Hepatocyte (in vitro differentiated cells): ENCODE measurements around the gene ABLIM1. TPM values are rescaled to one million over a fixed set of nuclear protein-coding genes. Genes with fewer than 3 reads are reported as not detected.

ENCODE experiments used
- DNase-seq: peaks from one replicate; pipeline ENCODE4 v3.0.0-alpha.2; 2016; ENCODE audit warnings: low spot score
- H2AFZ ChIP-seq: fragments of 200-600 bp; sonication (generic); 2 replicates; pipeline ENCODE4 v1.6.0; 2016; ENCODE audit warnings: antibody characterized with exemption, mild to moderate bottlenecking
- H3K27ac ChIP-seq: fragments of 200-600 bp; sonication (generic); 2 replicates; pipeline ENCODE4 v1.5.1; 2016; ENCODE audit warnings: mild to moderate bottlenecking
- H3K27me3 ChIP-seq: fragments of 200-600 bp; sonication (generic); 2 replicates; pipeline ENCODE4 v1.6.1; 2016
- H3K36me3 ChIP-seq: fragments of 200-600 bp; sonication (generic); replicated peaks from 2 replicates; pipeline ENCODE4 v1.5.1; 2016; ENCODE audit warnings: low read depth; ENCODE audit not compliant: insufficient read depth
- H3K4me1 ChIP-seq: fragments of 200-600 bp; sonication (generic); 2 replicates; pipeline ENCODE4 v1.5.1; 2016; ENCODE audit warnings: mild to moderate bottlenecking, moderate library complexity; ENCODE audit not compliant: insufficient read depth
- H3K4me2 ChIP-seq: fragments of 200-600 bp; sonication (generic); 2 replicates; pipeline ENCODE4 v1.6.0; 2016
- H3K4me3 ChIP-seq: fragments of 200-600 bp; sonication (generic); 2 replicates; pipeline ENCODE4 v1.5.1; 2016; ENCODE audit warnings: mild to moderate bottlenecking
- H3K79me2 ChIP-seq: fragments of 200-600 bp; sonication (generic); 2 replicates; pipeline ENCODE4 v1.6.0; 2017; ENCODE audit warnings: mild to moderate bottlenecking
- H3K9me2 ChIP-seq: fragments of 200-600 bp; sonication (generic); replicated peaks from 2 replicates; pipeline ENCODE4 v1.6.0; 2017; ENCODE audit warnings: mild to moderate bottlenecking; ENCODE audit not compliant: insufficient read depth
- H3K9me3 ChIP-seq: fragments of 200-600 bp; sonication (generic); 2 replicates; pipeline ENCODE4 v1.5.1; 2016; ENCODE audit warnings: low read depth, mild to moderate bottlenecking
- H4K20me1 ChIP-seq: fragments of 200-600 bp; sonication (generic); 2 replicates; pipeline ENCODE4 v1.6.0; 2016; ENCODE audit warnings: mild to moderate bottlenecking; ENCODE audit not compliant: insufficient read depth, poor library complexity, severe bottlenecking
- EZH2 ChIP-seq: fragments of 200-600 bp; sonication (generic); IDR thresholded peaks from 2 replicates; pipeline ENCODE4 v1.6.1; 2016; ENCODE audit warnings: antibody characterized with exemption, mild to moderate bottlenecking, borderline replicate concordance
- EZH2phosphoT487 ChIP-seq: fragments of 200-600 bp; sonication (generic); IDR thresholded peaks from one replicate; pipeline ENCODE4 v1.6.1; 2018; ENCODE audit warnings: antibody characterized with exemption, mild to moderate bottlenecking, low read depth, moderate library complexity; ENCODE audit not compliant: unreplicated experiment, severe bottlenecking
- WGBS: methylation state at CpG from one replicate; pipeline ENCODE4 v1.1.6; 2016; ENCODE audit warnings: low lambda C conversion rate; ENCODE audit errors: missing lambda C conversion rate; 5-methylcytosine and 5-hydroxymethylcytosine counted together
- polyA plus RNA-seq: library from polyadenylated mRNA; unstranded; fragments of >200 nt; fragmentation: Nextera tagmentation; extraction: Ambion mirVana; gene quantifications from 2 replicates; pipeline ENCODE4 v1.2.1, GENCODE V29; 2016
- total RNA-seq: library from RNA; depleted of rRNA; stranded (reverse); fragments of >200 nt; gene quantifications from 2 replicates; pipeline ENCODE4 v1.2.3, GENCODE V29; 2014
- TF ChIP-seq, protein P1 (sequence below): fragments of 200-600 bp; sonication (generic); IDR thresholded peaks from 2 replicates; pipeline ENCODE4 v1.5.1; 2016; ENCODE audit warnings: antibody characterized with exemption, mild to moderate bottlenecking; ENCODE audit not compliant: poor library complexity

Gene ABLIM1
- total and polyA plus RNA-seq, 2 experiments from 2014 or later, result 20.8 to 31.6 TPM

GRCh38 chr10:114500643-114501042 lies 157.4 kb downstream of the ABLIM1 start:
- Histone ChIP-seq H3K27me3 (no peaks in the 10 kb centered on the region), H4K20me1 (no peaks in the 10 kb centered on the region), H3K9me3 (no peaks in the 10 kb centered on the region), H3K36me3 (no peaks in the 10 kb centered on the region), H2AFZ (no peak overlapping the region), H3K4me2 (no peak overlapping the region), H3K79me2 (peaks cover 39% of the 10 kb centered on the region), H3K4me3 (no peak overlapping the region), H3K4me1 (peaks cover 18% of the 10 kb centered on the region), H3K27ac (peak overlapping the region; percentile 73), H3K9me2 (no peaks in the 10 kb centered on the region)
- TF ChIP-seq EZH2phosphoT487 (no peak), EZH2 (no peak)
- TF ChIP-seq, protein P1, sequence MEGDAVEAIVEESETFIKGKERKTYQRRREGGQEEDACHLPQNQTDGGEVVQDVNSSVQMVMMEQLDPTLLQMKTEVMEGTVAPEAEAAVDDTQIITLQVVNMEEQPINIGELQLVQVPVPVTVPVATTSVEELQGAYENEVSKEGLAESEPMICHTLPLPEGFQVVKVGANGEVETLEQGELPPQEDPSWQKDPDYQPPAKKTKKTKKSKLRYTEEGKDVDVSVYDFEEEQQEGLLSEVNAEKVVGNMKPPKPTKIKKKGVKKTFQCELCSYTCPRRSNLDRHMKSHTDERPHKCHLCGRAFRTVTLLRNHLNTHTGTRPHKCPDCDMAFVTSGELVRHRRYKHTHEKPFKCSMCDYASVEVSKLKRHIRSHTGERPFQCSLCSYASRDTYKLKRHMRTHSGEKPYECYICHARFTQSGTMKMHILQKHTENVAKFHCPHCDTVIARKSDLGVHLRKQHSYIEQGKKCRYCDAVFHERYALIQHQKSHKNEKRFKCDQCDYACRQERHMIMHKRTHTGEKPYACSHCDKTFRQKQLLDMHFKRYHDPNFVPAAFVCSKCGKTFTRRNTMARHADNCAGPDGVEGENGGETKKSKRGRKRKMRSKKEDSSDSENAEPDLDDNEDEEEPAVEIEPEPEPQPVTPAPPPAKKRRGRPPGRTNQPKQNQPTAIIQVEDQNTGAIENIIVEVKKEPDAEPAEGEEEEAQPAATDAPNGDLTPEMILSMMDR, result no peak
- no peak for DNase-seq
- WGBS, result 86% methylated on average over 1 of the region's 2 CpGs

DNA sequence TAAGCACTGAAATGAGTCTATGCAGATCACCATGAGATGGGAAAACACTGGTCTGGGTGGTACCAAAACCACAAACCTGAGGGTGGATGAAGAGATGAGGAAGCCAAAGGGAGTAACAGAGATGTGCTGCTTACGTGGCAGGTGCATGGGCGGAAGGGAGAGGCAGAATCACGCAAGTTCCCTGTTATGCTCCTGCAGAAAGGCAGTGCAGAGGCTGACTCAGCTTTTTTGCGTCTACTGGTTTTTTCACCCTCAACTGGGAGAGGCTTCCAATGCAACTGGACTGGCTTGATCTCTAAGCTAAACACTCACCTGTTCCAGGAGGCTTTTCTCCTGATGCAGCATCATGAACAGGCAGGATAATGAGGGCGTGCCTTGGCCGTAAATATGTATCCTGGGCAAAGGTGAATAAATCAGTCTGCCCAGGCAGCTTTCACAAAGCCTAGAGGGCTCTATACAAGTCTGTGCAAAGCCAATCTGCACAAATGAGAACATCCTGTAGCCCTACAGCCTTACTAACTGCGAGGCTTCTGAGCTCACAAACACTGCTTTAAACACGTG lies 158.4 kb downstream of the ABLIM1 start:
- H3K9me3 ChIP-seq, result no peaks in the 10 kb centered on the region
- peaks cover 47% of the 10 kb centered on the region for H3K79me2 ChIP-seq
- H4K20me1 ChIP-seq, result no peaks in the 10 kb centered on the region
- no peaks in the 10 kb centered on the region for H3K36me3 ChIP-seq
- no peaks in the 10 kb centered on the region for H3K9me2 ChIP-seq
- peaks cover 9% of the 10 kb centered on the region for H3K4me1 ChIP-seq
- TF ChIP-seq EZH2 (no peak), EZH2phosphoT487 (no peak)
- TF ChIP-seq, protein P1, result no peak
- DNase-seq, result peak; percentile 83
- H3K4me2 ChIP-seq, result peak overlapping the region; percentile 44
- no peak overlapping the region for H2AFZ ChIP-seq
- H3K27ac ChIP-seq, result peak overlapping the region; percentile 90
- 75% methylated on average over 8 of the region's 8 CpGs for WGBS
- H3K4me3 ChIP-seq, result no peak overlapping the region
- H3K27me3 ChIP-seq, result no peaks in the 10 kb centered on the region

GRCh38 chr10:114499116-114499515 lies 159.0 kb downstream of the ABLIM1 start:
- H3K9me3 ChIP-seq, result no peaks in the 10 kb centered on the region
- no peaks in the 10 kb centered on the region for H3K27me3 ChIP-seq
- H3K27ac ChIP-seq, result peak overlapping the region; percentile 90
- DNase-seq, result no peak
- no peaks in the 10 kb centered on the region for H4K20me1 ChIP-seq
- WGBS, result 96% methylated on average over 2 of the region's 2 CpGs
- peaks cover 53% of the 10 kb centered on the region for H3K79me2 ChIP-seq
- H3K36me3 ChIP-seq, result no peaks in the 10 kb centered on the region
- no peak overlapping the region for H3K4me3 ChIP-seq
- H3K4me1 ChIP-seq, result peaks cover 8% of the 10 kb centered on the region
- no peak for TF ChIP-seq EZH2
- TF ChIP-seq EZH2phosphoT487, result no peak
- TF ChIP-seq, protein P1, result no peak
- H3K9me2 ChIP-seq, result no peaks in the 10 kb centered on the region
- H3K4me2 ChIP-seq, result peak overlapping the region; percentile 44
- H2AFZ ChIP-seq, result no peak overlapping the region
